ENCODE measurements around the gene GOLIM4. TPM values are rescaled to one million over a fixed set of nuclear protein-coding genes. Genes with fewer than 3 reads are reported as not detected.
A peak's percentile ranks its signal among the peaks of the same experiment; 100 is the strongest.

The GOLIM4 gene
- total and polyA plus RNA-seq, 2 of the 13 experiments (the other 11 are each of a cell fraction or from before 2014, with no cell fraction given) = 10.9 to 47.7 TPM

- TF ChIP-seq DMTF1 (CRISPR knock-in tag; IDR thresholded peaks at IDR 0.05) = no peak
- TF ChIP-seq ZNF224 (CRISPR knock-in tag; IDR thresholded peaks at IDR 0.05) = no peak
- no peak for TF ChIP-seq ATF3 (CRISPR knock-in tag; IDR thresholded peaks at IDR 0.05)
- no peak for TF ChIP-seq NCOA5 (CRISPR knock-in tag; IDR thresholded peaks at IDR 0.05)
- TF ChIP-seq ARID5B (CRISPR knock-in tag; IDR thresholded peaks at IDR 0.05) = peak; percentile 70
- TF ChIP-seq ZNF292 (CRISPR knock-in tag; IDR thresholded peaks at IDR 0.05; ENCODE audit: borderline replicate concordance, low read depth) = peak; percentile 49; the same call in 1 of the 2 replicates
- no peak for TF ChIP-seq SRY (CRISPR knock-in tag; IDR thresholded peaks at IDR 0.05)
- TF ChIP-seq ZSCAN30 (CRISPR knock-in tag; IDR thresholded peaks at IDR 0.05) = no peak
- no peak for TF ChIP-seq ZNF614 (CRISPR knock-in tag; IDR thresholded peaks at IDR 0.05; ENCODE audit: borderline replicate concordance)
- TF ChIP-seq YEATS2 (CRISPR knock-in tag; IDR thresholded peaks at IDR 0.05; ENCODE audit: borderline replicate concordance) = no peak
- TF ChIP-seq BHLHE40 (IDR thresholded peaks at IDR 0.05; ENCODE audit: low read length) = no peak
- TF ChIP-seq ZNF3 (CRISPR knock-in tag; IDR thresholded peaks at IDR 0.05) = no peak
- TF ChIP-seq MYPOP (CRISPR knock-in tag; IDR thresholded peaks at IDR 0.05) = no peak; the same call in 1 of the 2 replicates
- no peak for TF ChIP-seq SNRNP70 (IDR thresholded peaks at IDR 0.05; ENCODE audit: low read depth, low read length)
- TF ChIP-seq ZNF644 (CRISPR knock-in tag; IDR thresholded peaks at IDR 0.05; ENCODE audit: low read depth) = peak; percentile 31; the same call in 1 of the 2 replicates
- TF ChIP-seq ATF7 (IDR thresholded peaks at IDR 0.05) = no peak
- no peak for TF ChIP-seq ATF7 (CRISPR knock-in tag; IDR thresholded peaks at IDR 0.05)
- peak; percentile 71; the same call in 1 of the 2 replicates for TF ChIP-seq RCOR2 (CRISPR knock-in tag; IDR thresholded peaks at IDR 0.05)
- no peak for TF ChIP-seq ZNF138 (CRISPR knock-in tag; IDR thresholded peaks at IDR 0.05; ENCODE audit: low read depth)
- TF ChIP-seq ZNF747 (CRISPR knock-in tag; IDR thresholded peaks at IDR 0.05; ENCODE audit: borderline replicate concordance) = no peak
- TF ChIP-seq SMARCC2 (IDR thresholded peaks at IDR 0.05) = no peak
- no peak for TF ChIP-seq ZNF460 (CRISPR knock-in tag; IDR thresholded peaks at IDR 0.05; ENCODE audit: borderline replicate concordance)
- no peak for TF ChIP-seq ZBTB37 (CRISPR knock-in tag; IDR thresholded peaks at IDR 0.05)
Measured at GRCh38 chr3:168088106-168088720, 7.5 kb downstream of the GOLIM4 start (continued).

All from HepG2 (cell line).